ENCODE data around the gene DHRSX. TPM values are rescaled to one million over a fixed set of nuclear protein-coding genes. Genes with fewer than 3 reads are reported as not detected.
"Not testable (repeated sequence)": the region's sequence is repeated elsewhere in the genome, so short reads cannot be mapped to it uniquely, and the experiment has no call there.

Gene DHRSX
- total RNA-seq, 1 donor from 2014 or later = 65.4 TPM

- Mint-ChIP-seq H3K9me3 (ENCODE audit: low read depth) (no peaks in the 10 kb centered on the region), H3K4me1 (ENCODE audit: low read depth) (peaks cover 10% of the 10 kb centered on the region), H3K36me3 (ENCODE audit: insufficient read depth) (peaks cover 28% of the 10 kb centered on the region), H3K27ac (no peak overlapping the region), H3K27me3 (no peaks in the 10 kb centered on the region), H3K4me3 (ENCODE audit: low read depth) (no peak overlapping the region)
- TF ChIP-seq CTCF (IDR thresholded peaks at IDR 0.05; ENCODE audit: unreplicated experiment) = no peak
- DNase-seq (ENCODE audit: low spot score, unreplicated experiment) = no peak
Observed at GRCh38 chrX:2267890-2268289, 232.9 kb downstream of the DHRSX start.

- H3K27me3 Mint-ChIP-seq = no peaks in the 10 kb centered on the region
- H3K4me1 Mint-ChIP-seq (ENCODE audit: low read depth) = no peaks in the 10 kb centered on the region
- DNase-seq (ENCODE audit: low spot score, unreplicated experiment) = no peak
- H3K27ac Mint-ChIP-seq = no peak overlapping the region
- no peak overlapping the region for H3K4me3 Mint-ChIP-seq (ENCODE audit: low read depth)
- H3K9me3 Mint-ChIP-seq (ENCODE audit: low read depth) = no peaks in the 10 kb centered on the region
- TF ChIP-seq CTCF (IDR thresholded peaks at IDR 0.05; ENCODE audit: unreplicated experiment) = no peak
- peaks cover 28% of the 10 kb centered on the region for H3K36me3 Mint-ChIP-seq (ENCODE audit: insufficient read depth)
Observed at GRCh38 chrX:2266445-2267349, 234.1 kb downstream of the DHRSX start.

GRCh38 chrX:2265658-2266444 lies 234.9 kb downstream of the DHRSX start:
- H3K36me3 Mint-ChIP-seq (ENCODE audit: insufficient read depth) = peaks cover 25% of the 10 kb centered on the region
- H3K27ac Mint-ChIP-seq; DNase-seq (ENCODE audit: low spot score, unreplicated experiment); H3K27me3 Mint-ChIP-seq; H3K9me3 Mint-ChIP-seq (ENCODE audit: low read depth); H3K4me1 Mint-ChIP-seq (ENCODE audit: low read depth); H3K4me3 Mint-ChIP-seq (ENCODE audit: low read depth): not testable (repeated sequence)

GRCh38 chrX:2264179-2265030 lies 236.4 kb downstream of the DHRSX start:
- H3K9me3 Mint-ChIP-seq (ENCODE audit: low read depth) = no peaks in the 10 kb centered on the region

GRCh38 chrX:2263203-2263602 lies 237.6 kb downstream of the DHRSX start:
- Mint-ChIP-seq H3K36me3 (ENCODE audit: insufficient read depth) (peaks cover 20% of the 10 kb centered on the region), H3K9me3 (ENCODE audit: low read depth) (no peaks in the 10 kb centered on the region), H3K27ac (peak overlapping the region; percentile 6), H3K4me1 (ENCODE audit: low read depth) (no peaks in the 10 kb centered on the region), H3K4me3 (ENCODE audit: low read depth) (no peak overlapping the region), H3K27me3 (no peaks in the 10 kb centered on the region)
- DNase-seq (ENCODE audit: low spot score, unreplicated experiment) = no peak
- TF ChIP-seq CTCF (IDR thresholded peaks at IDR 0.05; ENCODE audit: unreplicated experiment) = no peak

More at GRCh38 chrX:2264179-2265030, 236.4 kb downstream of the DHRSX start:
- Mint-ChIP-seq H3K27ac (peak overlapping the region; percentile 86), H3K4me3 (ENCODE audit: low read depth) (no peak overlapping the region), H3K4me1 (ENCODE audit: low read depth) (no peaks in the 10 kb centered on the region), H3K36me3 (ENCODE audit: insufficient read depth) (peaks cover 20% of the 10 kb centered on the region), H3K27me3 (no peaks in the 10 kb centered on the region)
- no peak for TF ChIP-seq CTCF (IDR thresholded peaks at IDR 0.05; ENCODE audit: unreplicated experiment)
- no peak for DNase-seq (ENCODE audit: low spot score, unreplicated experiment)

Measured in progenitor cell of endocrine pancreas (in vitro differentiated cells).